ENCODE results near the gene REEP3.
A peak's percentile ranks its signal among the peaks of the same experiment; 100 is the strongest.
"Not testable (repeated sequence)": the region's sequence is repeated elsewhere in the genome, so short reads cannot be mapped to it uniquely, and the experiment has no call there.

REEP3 gene

DNA sequence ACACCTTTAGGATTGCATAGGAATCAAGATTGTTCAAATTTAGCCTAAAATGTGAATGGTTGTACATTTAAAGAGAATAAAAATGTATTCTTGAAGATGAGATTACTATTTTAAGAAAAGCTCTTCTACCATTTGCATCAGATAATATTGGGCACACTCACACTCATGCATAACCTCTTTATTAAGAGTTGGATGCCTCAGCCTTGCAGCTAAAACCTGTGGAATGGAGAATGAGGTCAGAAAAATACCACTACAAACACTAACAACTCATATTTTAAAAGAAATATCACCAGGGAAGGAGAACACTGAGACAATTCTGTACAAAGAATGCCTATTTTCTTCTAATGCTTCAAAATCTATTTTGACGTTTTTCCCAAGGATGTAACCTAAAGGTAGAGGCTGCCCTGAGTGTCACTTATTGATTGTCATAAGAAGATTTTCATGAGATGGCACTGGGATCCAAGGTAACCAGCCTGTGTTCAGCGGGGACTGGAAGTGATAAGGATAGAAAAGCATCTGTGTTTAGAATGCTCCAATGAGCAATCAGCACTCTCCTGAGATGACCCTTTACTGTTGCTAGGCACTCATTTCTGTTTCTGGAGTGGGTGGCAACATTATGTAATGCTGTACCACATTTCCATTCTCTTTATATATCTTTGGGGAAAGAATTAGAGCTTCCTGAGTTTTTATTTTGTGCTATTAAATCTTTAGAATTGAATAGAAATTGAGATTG lies 26.6 kb downstream of the REEP3 start:
- DNase-seq: peak in 7 of 56 donors; percentile 10 to 39 (median 18)

DNA sequence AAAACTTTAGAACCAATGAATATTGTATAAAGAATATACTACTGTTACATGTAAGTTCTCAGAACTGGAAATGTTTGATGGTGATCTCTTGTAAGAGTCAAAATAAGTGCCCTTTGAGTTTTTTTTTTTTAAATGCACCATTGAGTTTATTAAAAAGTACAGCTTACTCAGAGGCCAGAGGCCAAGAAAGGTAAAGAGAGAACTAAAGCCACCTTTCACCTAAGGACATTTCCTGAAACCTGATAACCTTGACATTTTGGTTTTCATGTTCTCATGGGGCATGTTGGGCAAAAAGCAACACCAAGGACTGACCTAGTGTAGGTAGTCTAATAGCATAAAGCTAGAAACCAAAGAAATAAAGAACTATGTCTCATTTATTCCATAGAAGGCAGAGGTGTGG lies 27.7 kb downstream of the REEP3 start:
- no peak for DNase-seq

DNA sequence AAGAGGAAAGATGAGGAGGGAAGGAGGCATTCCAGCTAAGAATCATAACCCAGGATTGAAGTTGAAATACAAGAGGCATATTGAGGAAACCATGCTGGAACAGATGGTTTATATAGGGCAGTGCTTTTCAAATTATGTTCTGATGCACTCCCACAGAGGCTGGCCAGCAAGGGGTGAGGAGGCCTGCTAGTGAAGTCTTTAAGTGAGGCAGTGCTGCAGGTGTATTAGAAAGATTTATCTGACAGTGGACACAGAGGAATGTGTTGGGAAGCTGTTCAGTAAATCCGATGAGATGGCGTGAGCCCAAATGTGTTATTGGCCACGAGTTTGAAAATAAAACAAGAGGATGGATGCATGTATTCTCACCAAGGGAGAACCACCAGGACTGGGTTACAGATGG lies 28.6 kb downstream of the REEP3 start:
- DNase-seq: no peak

DNA sequence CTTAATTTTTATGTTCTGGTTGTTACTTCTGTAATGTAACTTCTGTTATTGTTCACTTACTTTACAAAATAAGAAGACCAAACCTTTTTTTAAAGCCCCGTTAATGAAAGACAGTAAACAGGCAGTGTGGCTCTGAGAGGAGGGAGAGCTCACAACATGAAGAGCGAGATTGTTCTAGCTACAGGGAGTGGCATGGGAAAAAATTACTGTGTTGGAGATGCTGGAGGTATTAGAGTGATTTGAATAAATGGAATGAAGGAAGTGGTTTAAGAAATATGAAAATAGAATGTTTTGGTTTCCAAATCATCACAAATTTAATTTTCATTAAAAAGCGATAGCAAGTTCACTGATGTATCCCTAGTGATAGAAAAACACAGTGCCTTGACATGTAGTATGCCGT lies 31.8 kb downstream of the REEP3 start:
- no peak for DNase-seq

DNA sequence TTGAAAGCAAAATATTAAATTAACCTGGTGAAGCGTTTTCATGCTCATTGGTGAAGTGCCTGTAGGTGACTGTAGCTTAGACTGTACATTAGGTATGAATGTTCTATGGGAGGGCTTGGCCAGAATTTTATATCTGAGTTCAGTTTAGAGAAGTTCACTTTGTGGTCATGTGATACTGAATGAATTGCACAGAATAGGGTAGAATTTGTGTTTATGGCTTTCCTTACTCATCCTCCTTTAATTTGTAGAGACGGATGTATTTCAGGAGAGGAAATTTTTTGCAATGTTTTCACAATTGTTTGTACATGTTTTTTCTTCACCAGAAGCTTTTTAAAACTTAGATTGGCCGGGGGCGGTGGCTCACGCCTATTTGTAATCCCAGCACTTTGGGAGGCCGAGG lies 32.3 kb downstream of the REEP3 start:
- no peak for DNase-seq

DNA sequence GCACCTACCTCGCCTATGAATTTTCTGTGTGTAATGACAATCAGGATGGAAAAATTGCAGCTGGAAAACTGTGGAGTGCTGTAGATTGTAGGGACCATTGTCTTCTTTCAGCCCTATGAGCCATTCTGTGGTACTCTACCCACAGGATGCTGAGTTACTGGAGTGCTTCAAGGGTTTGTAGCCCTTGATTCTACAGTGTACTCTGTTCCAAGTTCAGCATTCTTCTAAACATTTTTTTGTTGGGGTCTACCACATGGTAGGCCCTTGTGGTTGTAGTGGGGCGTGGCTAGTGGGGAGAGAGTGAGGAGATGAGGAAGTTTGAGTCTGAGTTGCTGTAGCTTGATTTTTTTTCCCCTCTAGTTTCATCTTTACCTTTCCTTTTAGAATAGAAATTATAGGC lies 33.5 kb downstream of the REEP3 start:
- DNase-seq: no peak

DNA sequence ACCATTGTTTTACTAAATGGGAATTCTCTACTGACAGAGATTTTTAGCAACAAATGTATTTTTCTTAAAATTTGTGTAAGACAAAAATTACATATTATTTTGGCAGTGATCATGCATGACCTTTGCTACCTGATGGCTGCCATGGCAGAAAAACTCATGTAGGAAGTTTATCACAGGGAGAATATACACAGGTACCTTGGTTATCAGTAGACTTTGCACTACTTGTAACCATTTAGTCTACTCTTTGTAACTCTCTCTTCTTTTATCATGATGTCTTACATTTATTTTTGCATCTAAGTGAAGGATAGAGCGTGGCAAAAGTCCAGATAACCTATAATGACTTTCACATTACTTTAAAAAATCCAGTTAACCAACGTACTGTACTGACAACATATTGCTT lies 34.1 kb downstream of the REEP3 start:
- no peak for DNase-seq

DNA sequence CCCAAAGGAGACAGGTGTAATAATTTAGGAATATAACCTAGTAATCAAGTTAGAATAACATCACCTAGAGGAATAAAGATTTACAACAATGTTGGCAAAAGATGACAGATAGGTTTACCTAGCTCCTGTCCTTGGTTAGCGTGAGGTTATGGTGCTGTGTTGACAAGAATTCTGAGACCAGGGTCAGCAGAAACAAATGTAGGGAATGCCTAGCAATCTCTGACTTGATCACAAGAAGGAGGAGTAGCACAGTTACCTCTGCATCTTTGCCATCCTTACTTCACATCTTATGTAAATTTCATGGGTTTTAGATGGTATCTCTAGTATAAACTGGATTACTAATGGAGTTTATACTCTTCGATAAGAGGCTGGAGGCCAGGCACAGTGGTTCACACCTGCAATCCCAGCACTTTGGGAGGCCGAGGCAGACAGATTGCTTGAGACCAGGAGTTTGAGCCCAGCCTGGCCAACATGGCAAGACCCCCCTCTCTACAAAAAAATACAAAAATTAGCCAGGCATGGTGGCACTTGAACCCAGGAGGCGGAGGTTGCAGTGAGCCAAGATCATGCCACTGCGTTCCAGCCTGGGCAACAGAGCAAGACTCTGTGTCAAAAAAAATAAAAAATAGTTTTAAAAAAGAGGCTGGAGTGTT lies 37.1 kb downstream of the REEP3 start:
- DNase-seq: no peak

DNA sequence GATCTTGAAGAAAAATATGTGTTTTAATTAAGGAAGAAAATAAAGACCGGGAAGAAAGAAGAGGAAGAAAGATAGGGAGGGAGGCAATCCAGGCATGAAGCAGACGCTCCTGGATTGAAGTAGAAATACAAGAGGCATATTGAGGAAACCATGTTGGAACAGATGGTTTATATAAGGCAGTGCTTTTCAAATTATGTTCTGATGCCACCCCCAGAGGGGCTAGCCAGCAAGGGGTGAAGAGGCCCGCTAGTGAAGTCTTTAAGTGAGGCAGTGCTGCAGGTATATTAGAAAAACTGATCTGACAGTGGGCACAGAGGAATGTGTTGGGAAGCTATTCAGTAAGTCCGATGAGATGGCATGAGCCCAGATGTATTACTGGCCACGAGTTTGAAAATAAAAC lies 40.1 kb downstream of the REEP3 start:
- DNase-seq: no peak

DNA sequence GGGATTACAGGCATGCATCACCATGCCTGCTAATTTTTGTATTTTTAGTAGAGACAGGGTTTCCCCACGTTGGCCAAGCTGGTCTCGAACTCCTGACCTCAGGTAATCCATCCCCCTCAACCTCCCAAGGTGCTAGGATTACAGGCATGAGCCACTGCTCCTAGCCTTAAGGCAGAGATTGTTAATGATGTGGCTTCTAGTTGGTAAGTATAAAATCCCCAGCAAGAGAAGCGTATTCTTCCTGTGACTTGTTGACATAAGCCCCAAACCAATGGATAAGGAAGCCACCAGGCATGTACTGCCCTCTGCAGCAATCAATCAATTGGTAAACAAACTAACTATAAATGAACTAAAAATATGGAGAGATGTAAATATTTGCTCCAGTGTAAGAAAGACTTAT lies 41.2 kb downstream of the REEP3 start:
- DNase-seq: no peak

DNA sequence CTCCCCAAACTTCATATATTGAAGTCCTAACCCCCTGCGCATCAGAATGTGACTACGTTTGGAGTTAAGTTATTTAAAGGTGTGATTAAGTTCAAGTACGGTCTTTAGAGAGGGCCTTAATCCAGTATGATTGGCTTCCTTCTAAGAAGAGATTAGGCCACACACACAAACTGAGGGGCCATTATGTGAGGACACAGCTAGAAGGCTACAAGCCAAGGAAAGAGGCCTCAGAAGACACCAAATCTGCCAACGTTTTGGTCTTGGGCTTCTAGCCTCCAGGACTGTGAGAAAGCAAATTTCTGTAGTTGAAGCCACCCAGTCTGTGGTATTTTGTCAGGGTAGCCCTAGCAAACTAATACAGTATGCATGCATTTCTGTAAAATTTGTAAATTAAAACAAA lies 41.7 kb downstream of the REEP3 start:
- DNase-seq: no peak

DNA sequence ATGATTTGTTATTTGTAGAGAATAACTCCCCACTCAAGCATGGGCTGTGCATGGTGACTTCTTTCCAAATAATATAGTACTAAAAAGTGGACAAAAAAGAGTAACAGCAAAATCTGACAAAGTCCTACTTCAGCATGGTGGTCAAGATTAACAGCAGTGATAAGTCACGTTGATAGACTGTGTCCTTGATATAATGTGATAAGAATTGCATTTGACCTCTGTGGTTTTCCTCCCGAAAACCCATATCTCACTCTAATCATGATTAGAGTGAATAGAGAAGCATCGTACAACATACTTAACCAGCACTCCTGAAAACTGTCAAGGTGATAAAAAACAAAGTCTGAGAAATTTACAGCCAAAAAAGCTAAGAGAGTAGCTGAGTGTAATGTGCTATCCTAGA lies 42.4 kb downstream of the REEP3 start:
- DNase-seq: no peak

DNA sequence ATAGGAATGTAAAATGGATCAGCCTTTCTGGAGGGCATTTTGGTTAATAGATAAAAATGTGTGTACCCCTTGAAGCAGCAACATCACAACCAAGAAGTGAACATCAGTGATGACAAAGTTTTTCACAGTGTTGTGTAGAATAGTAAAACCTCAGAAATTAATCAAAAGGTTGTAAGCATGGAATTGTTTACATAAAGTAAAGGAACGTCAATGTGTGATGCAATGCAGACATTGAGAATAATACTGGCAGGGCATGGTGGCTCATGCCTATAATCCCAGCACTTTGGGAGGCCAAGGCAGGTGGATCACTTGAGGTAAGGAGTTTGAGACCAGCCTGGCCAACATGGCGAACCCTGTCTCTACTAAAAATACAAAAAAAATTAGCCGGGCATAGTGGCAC lies 43.5 kb downstream of the REEP3 start:
- not testable (repeated sequence) for DNase-seq

DNA sequence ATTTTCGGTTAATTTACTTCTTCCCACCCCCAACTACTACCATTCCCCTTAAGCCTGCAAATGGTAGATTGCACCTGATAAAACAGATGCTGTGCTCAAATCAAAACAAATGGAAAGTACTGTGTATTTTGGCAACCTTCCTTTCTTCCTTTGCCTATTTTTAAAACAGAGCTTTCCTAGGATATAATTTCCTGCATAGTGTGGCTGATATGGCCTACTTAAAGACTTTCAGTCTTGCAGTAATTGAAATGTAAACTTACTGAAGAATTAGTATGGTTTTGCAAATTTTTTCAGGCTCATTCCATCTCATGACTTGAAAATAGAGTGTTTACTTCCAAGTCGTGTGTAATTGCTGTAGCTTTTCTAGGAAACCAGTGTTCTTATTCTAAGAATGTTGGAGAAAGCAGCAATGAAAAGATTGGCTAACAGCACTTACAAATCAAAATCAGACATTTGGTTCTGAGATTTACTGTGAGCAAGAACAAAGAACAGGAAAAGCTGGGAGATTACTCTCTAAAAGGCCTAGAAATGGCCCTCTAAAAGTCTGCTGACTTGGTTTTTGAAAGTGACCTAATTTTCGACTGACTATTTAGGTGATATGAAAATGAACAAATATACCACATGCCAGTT lies 52.0 kb downstream of the REEP3 start:
- no peak for DNase-seq

DNA sequence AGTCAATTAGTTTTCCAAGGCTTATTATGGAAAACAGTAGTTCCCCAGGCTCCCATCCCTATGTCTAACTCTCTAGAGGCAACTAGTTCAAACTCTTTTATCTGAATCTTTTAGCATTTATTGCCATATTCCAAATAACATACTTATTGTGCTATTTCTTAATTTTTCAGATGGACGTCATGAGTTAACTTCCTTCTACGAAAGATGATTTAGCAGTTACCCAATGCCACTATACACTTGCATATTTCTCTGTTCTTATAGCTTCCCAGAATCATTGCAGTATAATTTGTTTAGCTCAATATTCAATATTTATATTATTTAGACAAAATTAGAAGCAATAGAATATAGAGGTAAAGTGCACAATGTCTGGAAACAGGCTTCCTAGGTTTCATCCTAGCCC lies 52.8 kb downstream of the REEP3 start:
- DNase-seq: no peak

DNA sequence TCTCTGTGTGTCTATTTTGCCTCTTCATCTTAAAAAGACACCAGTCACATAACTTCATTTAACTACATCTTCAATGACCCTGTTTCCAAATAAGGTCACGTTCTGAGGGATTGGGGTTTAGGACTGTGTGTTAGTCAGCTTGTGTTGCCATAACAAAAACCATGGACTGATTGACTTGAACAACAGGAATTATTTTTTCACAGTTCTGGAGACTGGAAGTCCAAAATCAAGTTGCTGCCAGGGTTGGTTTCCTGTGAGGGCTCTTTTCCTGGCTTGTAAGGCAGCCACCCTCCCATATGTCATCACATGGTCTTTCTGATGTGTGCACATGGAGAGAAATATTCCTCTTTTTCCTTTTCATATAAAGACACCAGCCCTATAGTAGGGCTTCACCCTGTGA lies 55.3 kb downstream of the REEP3 start:
- DNase-seq: no peak

DNA sequence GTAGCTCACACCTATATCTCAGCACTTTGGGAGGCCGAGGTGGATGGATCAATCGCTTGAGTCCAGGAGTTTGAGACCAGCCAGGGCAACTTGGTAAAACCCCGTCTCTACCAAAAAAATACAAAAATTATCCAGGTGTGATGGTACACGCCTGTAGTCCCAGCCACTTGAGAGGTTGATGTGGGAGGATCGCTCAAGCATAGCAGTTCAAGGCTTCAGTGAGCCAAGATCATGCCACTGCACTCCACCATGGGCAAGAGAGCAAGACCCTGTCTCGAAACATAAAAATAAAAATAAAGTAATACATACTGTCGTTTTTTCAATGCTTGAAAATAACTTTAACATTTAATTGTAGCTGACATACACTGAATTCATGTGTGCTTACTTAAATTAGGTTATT lies 57.3 kb downstream of the REEP3 start:
- no peak for DNase-seq

DNA sequence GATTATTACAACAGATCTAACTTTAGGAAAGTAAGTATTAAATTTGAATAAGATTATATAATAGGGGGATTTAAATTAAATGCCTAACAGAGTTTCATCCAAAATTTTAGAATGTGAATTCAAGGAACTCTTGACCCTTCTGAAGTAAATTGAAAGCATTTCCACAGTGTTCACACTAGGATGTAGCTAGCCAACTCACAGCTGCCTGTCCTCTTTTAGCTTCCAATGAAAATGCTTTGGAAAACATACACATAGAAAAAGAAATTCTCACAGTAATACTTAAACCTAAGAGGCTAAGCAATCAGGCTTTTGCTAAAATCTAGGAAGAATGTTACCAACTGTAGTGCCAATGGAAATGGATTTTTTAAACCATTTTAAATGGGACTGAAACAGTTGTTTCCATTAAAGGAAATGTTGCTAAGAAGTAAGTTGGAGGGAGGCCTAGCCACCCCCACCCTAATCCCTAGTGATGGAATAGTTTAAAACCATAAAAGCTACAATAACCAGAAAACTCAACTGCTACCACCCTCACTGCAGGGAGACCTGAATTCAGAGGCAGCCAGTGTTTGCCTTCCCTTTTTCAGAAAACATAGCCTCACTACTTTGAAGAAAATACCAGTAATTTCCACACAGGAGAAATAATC lies 58.3 kb downstream of the REEP3 start:
- no peak for DNase-seq

DNA sequence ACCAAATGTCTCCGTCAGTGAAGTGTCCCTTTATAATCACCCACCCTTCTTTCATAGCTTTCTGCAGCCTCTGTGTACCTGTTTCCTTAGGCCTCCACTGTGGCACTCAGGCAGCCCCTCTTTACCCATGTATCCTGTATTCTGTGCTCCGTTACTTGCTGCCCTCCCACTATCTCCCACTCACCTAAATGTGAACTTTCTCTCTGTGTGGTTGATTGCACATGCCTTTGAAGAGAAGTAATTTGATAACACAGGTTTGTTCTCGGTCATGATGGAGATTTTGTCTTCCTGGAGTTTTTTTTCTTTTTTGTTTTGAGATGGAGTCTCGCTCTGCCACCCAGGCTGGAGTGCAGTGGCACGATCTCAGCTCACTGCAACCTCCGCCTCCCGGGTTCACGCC lies 61.5 kb downstream of the REEP3 start:
- DNase-seq: no peak

DNA sequence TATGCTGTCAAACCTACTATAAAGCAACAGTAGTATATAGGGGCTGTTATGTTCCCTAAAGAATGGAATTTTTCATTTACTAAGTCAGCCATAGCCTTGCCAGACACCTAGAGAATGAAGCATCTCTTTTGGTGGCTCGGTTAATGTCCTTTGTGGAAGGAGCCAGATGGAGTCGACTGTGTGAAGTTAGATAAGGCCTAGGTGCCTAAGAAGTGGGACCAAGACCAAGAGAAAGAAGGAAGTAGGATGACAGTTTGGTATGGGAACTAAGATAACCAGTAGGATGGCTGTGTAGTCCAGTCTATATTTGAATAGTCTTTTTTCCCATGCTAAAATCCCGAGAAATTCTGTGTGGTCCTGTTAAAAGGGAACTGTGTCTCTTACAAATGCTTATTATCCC lies 62.2 kb downstream of the REEP3 start:
- DNase-seq: no peak

DNA sequence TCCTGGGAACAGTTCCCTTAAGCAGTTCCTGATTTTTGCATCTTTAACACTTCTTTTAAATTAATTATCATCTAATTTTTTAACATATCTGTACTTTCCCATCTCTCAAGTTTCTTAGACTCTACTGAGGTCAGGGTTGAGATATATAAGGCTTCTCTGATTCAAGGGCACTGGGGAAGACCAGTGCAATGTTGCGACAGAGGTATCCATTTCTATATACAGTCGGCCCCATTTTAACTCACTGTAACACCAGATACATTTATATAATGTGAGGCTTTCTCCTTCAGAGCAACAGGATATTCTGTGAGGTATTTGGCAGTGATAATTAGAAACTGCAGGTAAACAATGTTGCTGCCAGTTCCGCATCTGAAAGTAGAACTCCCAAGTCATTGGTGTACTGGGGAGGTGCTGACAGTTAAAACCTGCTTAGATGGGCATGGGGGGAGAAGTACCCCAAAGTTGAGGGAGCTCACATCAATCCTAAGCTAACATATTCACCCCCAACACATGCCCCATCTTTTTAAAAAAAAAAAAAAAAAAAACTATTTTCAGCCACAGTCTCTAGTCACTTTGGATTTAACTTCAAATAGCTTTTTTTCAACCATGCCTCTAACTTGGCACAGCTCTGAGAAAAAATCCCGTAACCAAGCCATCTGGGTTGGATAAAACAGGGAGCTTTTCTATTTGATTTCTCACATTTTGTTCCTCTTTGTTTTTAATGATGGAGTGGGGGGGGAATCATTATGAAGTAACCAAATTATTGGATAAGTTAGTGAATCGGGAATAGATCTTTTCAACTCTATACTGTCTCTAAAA lies 62.9 kb downstream of the REEP3 start:
- no peak for DNase-seq

DNA sequence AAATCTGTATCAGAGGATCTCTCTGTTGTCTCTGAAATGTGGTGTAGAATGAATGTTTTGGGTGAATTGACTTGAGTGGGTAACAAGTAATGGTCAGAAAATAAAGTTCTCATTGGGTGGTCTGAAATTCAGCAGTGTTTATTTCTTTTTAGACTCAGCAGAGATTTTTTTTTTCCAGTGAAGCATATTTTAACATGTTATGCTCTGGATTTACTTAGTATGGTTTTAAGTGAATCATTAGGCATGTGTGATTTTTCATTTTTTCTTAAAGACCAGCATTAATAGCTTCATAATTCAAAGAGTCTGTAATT lies 63.5 kb downstream of the REEP3 start:
- no peak for DNase-seq
